ENCODE results near the gene SOX13. TPM values are rescaled to one million over a fixed set of nuclear protein-coding genes. Genes with fewer than 3 reads are reported as not detected.

Gene SOX13
- total and polyA plus RNA-seq, 9 of the 15 experiments (the other 6 are each of a cell fraction or from before 2014, with no cell fraction given): 0.03 to 0.35 (median 0.06) TPM; not detected in 5

- WGBS (ENCODE audit: insufficient coverage, low coverage, missing lambda C conversion rate): 2% methylated on average over 6 of the region's 6 CpGs
- CTCF ChIA-PET (ENCODE audit: low intra/inter-chr PET ratio): interaction anchor here (0.5 kb wide), 1 partner anchor 186 kb away, joined by 3 read pairs; no protein-coding TSS in a partner anchor
- no peak for FAIRE-seq
Observed at GRCh38 chr1:204094313-204094729, 21.4 kb downstream of the SOX13 start.

More at GRCh38 chr1:204094313-204094729, 21.4 kb downstream of the SOX13 start:
- Histone ChIP-seq H3K79me2 (ENCODE audit: control insufficient read depth, insufficient read depth, low read length) (no peaks in the 10 kb centered on the region), H3K27ac (ENCODE audit: extremely low read depth, low read depth, low read length) (no peak overlapping the region), H3K4me1 (replicated peaks in 1 of 2; ENCODE audit: control insufficient read depth in 2 of 2, insufficient read depth in 2 of 2, low read length in 2 of 2) (no peaks in the 10 kb centered on the region), H3K9me1 (ENCODE audit: control insufficient read depth, insufficient read depth, low read length) (no peaks in the 10 kb centered on the region), H3K9ac (ENCODE audit: insufficient read depth in 1 of 2, low read depth in 2 of 2, low read length in 2 of 2) (no peak overlapping the region), H3K4me2 (ENCODE audit: insufficient read depth, low read length) (no peak overlapping the region), H4K20me1 (replicated peaks; ENCODE audit: control insufficient read depth, insufficient read depth, low read length) (0 out of 2 replicates have a peak, but pooled peaks cover 3% of the 10 kb centered on the region), H3K4me3 (no peak overlapping the region), H2AFZ (ENCODE audit: low read depth, low read length) (no peak overlapping the region), H3K9me3 (replicated peaks; ENCODE audit: control insufficient read depth, insufficient read depth, low read depth, low read length) (no peaks in the 10 kb centered on the region), H3K27me3 (ENCODE audit: control insufficient read depth in 2 of 2, insufficient read depth in 2 of 2, low read length in 2 of 2) (peaks cover 29 to 67% of the 10 kb centered on the region in 2 experiments; a peak in 4 of 5 replicates), H3K36me3 (ENCODE audit: control insufficient read depth, insufficient read depth, low read length) (no peaks in the 10 kb centered on the region)
- intact Hi-C loops (cut with micrococcal nuclease): no loop called here
- TF ChIP-seq RBM25 (IDR thresholded peaks at IDR 0.05; ENCODE audit: low read depth, low read length, severe bottlenecking): no peak
- TF ChIP-seq FOXP4 (CRISPR knock-in tag; IDR thresholded peaks at IDR 0.05; ENCODE audit: borderline replicate concordance): no peak
- TF ChIP-seq ASH1L (IDR thresholded peaks at IDR 0.05; ENCODE audit: borderline replicate concordance, low read depth, partially characterized antibody): no peak
- TF ChIP-seq MEF2A (IDR thresholded peaks at IDR 0.05; ENCODE audit: control insufficient read depth, low read depth, low read length): no peak
- no peak for TF ChIP-seq RCOR1 (IDR thresholded peaks at IDR 0.05; ENCODE audit: borderline replicate concordance in 1 of 2, low read depth in 2 of 2, low read length in 2 of 2)
- TF ChIP-seq RFX5 (IDR thresholded peaks at IDR 0.05; ENCODE audit: low read depth, low read length): no peak
- no peak for TF ChIP-seq SMARCA5 (IDR thresholded peaks at IDR 0.05)
- TF ChIP-seq SRF (CRISPR knock-in tag; IDR thresholded peaks at IDR 0.05): no peak
- no peak for TF ChIP-seq GATAD2A (IDR thresholded peaks at IDR 0.05)
- no TSS peak for BruUV-seq (replicated peaks)
- POLR2A ChIA-PET: interaction anchor here (0.6 kb wide), 1 partner anchor 711 kb away, joined by 3 read pairs; no protein-coding TSS in a partner anchor
- in situ Hi-C loops (cut with MboI): no loop called here
- ATAC-seq (no peak), DNase-seq (ENCODE audit: extremely low read depth in 1 of 4, low spot score in 3 of 4) (no peak)
